Fibroblast of pulmonary artery (primary cell): ENCODE results near the gene ARF3.

ENCODE experiments used
- DNase-seq: peaks from one replicate; pipeline ENCODE4 v3.0.0-alpha.2; 2010; ENCODE audit warnings: low read depth
- H3K4me3 ChIP-seq: replicated peaks from 2 replicates; pipeline ENCODE4 v1.5.1; 2011; ENCODE audit warnings: low read depth, mild to moderate bottlenecking, control low read depth, low read length, moderate library complexity
- TF ChIP-seq, protein P1 (sequence below): IDR thresholded peaks from 2 replicates; pipeline ENCODE4 v1.5.1; 2011; ENCODE audit warnings: mild to moderate bottlenecking, control low read depth, low read length, inconsistent platforms; ENCODE audit errors: missing control alignments

Gene ARF3

DNA sequence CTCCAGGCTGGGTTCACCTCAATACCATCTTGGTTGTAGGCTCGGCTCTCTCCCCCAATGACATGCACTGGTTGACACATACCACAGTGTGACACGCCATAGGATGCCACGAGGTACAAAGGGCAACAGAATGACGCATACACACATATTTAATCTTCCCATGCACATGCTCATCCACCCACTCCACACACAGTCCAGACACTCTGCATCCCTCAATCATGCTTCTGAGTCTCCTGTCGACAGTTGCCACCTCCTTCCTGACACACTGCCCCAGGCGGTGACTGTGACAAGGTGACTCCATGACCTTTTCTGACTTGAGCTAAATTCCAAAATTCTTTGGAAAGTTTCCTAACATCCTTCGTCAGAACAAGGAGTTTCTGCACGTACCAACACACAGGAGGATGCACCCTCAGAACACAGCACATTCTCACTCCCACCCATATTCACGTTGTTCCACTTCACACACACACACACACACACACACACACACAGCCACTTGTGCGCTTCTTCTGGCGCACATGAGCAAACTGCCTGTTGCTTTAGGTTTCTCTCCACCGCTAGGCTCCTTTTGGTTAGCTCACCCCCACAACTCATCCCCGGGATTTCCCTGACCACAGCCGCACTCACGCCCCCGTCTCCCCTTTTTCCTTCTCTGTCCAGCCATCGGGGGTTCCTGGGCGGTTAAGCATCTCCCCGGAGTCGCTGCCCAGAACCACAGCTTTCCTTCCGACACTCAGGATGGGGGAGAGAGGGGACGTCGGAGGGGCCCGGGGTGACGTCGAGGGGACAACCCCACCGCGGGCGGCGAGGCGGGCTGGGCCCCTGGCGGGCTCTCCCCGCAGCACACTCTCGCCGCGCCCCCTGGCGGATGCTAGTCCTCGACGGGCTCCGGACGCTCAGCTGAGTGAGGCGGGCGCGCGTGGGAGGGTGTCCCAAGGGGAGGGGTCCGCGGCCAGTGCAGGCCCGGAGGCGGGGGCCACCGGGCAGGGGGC is 20.3 kb upstream of the ARF3 start:
- DNase-seq: peak; percentile 48

DNA sequence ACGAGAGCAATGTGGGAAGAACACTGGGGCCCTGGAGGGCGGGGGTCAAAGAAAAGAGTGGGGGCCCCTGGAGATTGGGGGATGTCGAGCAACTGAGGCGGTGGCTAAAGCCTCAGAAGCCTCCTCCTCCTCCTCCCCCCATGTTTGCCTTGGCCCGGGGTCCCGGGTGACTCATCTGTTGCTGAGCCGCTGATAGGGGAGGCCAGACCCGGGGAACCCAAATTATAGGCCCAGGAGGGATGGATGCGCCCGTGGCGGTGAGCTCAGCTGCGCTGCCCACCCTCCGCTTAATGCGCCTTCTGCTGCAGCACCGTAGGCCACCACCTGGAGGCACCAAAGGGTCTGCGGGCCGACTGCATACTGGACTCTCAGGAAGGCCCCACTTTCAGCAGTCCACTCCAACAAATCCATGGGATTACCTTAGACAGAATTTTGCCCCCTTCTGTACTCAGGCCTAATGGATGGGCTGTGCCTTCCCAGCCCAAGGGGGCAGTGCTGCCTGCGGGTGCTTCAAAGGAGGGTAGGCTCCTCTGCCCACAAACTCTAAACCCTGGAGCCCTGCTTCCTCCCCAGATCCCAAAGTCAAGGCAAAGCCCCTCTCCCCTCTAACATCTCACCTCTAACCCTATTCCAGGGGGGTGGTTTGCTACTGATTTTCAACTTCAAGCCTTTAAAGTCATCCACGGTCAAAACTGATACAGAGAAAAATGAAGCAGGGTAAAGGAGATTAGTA is 16.8 kb upstream of the ARF3 start:
- no peak overlapping the region for H3K4me3 ChIP-seq
- DNase-seq: peak; percentile 66
- TF ChIP-seq, protein P1, sequence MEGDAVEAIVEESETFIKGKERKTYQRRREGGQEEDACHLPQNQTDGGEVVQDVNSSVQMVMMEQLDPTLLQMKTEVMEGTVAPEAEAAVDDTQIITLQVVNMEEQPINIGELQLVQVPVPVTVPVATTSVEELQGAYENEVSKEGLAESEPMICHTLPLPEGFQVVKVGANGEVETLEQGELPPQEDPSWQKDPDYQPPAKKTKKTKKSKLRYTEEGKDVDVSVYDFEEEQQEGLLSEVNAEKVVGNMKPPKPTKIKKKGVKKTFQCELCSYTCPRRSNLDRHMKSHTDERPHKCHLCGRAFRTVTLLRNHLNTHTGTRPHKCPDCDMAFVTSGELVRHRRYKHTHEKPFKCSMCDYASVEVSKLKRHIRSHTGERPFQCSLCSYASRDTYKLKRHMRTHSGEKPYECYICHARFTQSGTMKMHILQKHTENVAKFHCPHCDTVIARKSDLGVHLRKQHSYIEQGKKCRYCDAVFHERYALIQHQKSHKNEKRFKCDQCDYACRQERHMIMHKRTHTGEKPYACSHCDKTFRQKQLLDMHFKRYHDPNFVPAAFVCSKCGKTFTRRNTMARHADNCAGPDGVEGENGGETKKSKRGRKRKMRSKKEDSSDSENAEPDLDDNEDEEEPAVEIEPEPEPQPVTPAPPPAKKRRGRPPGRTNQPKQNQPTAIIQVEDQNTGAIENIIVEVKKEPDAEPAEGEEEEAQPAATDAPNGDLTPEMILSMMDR: peak; percentile 74

More for the DNA sequence above, 20.3 kb upstream of the ARF3 start:
- no peak overlapping the region for H3K4me3 ChIP-seq
- TF ChIP-seq, protein P1: peak; percentile 36

DNA sequence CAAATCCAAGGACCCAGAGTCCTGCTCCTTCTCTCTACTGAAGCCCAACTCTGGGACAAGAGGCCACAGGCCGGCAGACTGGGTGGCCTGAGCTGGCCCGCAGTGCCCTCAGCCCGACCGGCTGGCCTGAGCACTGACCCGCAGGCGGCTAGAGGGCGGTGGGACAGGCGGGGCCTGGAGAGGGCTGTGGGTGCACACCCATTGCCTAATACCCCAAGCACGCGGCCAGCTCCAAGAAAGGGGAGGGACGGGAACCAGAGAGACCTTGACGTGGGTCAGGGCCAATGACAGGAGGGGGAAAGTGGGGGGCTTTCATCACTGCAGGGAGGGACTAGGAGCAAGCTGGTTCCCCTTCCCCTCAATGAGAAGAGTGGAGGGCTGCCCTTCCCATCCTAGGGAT is 16.2 kb upstream of the ARF3 start:
- no peak for DNase-seq
- no peak overlapping the region for H3K4me3 ChIP-seq
- TF ChIP-seq, protein P1: no peak

DNA sequence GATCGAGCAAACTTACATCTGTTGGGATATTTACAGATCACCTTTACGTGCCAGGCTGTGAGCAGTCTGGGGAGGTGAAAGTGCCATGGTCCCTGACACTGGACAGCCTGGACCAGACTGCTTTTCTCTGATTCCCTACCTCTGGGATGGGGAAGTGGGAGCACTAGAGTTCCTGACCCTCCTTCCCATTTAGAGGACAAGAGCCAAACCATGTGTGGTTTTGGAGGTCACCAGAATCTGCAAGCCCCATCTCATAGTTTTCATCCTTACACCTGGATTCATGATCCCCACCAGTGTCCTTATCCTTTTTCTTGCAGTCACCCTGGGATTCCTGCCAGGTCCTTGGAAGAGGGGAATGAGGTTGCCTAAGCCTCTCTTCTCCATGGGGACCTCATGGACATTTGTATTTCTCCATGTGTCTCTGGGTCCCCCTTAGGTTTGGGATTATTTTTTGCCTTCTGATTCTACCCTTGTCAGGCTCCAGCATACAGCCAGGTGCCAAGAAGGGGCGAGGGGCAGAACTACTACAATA is 15.7 kb upstream of the ARF3 start:
- no peak overlapping the region for H3K4me3 ChIP-seq
- TF ChIP-seq, protein P1: no peak
- DNase-seq: no peak

DNA sequence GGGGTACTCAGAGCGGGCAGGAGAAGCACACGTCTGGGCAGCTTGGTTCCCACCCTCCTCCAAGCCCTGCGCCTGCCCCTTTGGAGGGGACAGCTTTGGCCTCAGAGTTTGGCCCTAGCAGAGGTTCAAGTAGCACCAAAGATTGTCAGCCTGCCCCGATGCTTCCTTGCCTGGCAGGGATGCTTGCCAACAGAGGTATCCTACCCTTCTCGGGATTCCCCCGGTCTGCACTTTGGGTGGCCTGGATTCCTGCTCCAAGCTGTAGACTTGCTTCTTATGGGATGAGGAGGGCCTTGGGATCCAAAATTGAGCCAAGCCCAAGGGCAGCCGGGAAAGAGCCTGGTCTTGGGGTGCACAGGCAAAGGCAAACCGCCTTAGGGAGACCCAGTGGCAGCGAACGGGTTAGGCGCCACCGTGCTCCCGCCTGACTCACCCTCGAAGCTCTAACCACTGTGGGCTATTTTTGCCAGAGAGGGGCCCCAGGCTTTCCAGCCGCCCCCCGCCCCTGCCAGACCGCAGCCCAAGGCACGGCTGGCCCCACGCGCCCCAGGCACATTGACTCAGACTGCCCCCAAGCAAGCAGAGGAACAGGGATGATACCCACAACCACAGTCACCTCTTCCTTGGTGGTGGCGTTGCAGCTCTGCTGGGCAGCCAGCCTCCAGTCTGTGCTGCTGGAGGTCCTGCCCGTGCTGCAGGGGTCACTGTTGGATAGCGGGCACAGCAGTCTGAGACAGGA is 15.1 kb upstream of the ARF3 start:
- TF ChIP-seq, protein P1: no peak
- no peak overlapping the region for H3K4me3 ChIP-seq
- DNase-seq: no peak

DNA sequence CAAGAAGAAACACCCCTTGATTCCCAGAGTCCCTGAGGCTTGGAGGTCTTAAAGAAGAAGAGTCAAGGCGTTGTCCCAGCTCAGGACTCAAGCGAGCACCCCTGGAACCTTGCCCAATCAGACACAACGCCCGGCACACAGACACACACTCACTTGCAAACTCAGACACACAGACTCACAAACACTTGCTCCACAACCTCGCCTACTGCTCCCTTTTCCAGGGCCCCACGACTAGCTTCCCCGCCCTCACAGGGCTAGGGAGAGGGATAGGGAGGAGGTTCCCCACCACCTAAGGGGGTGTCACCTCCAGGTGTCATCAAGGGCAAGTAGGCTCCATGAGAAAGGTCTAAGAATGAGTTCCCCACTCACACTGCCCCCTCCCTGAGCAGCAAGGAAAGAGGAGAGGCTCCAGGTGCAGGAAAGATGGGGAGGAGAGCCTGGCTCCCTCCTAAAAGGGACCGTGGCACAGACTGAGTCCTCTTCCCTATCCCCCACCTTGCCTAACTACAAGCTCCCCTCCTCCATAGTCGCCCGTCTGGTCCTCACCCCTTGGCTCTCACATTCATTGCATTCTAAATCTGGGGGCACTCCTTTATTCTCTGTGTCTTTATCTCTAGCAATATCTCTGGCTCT is 13.5 kb upstream of the ARF3 start:
- no peak overlapping the region for H3K4me3 ChIP-seq
- TF ChIP-seq, protein P1: no peak
- no peak for DNase-seq
